Thyroid gland (tissue), 4 donors: Measurements from ENCODE around the gene EVI2A. TPM values are rescaled to one million over a fixed set of nuclear protein-coding genes. Genes with fewer than 3 reads are reported as not detected.

Source experiments
- DNase-seq, 2 donors: peaks; one replicate each; pipeline ENCODE4 v3.0.0-alpha.2; 2019
- H3K27ac ChIP-seq, 3 donors: fragments of 200-600 bp; sonication (generic); 1 replicate in 2 of 3; 2 replicates in 1 of 3; pipeline ENCODE4 v1.5.1; 2016 to 2019; ENCODE audit warnings: mild to moderate bottlenecking in 1 of 3, moderate library complexity in 1 of 3
- H3K27me3 ChIP-seq: fragments of 200-600 bp; sonication (generic); one replicate; pipeline ENCODE4 v1.5.1; 2019
- H3K36me3 ChIP-seq, 2 donors: fragments of 200-600 bp; sonication (generic); one replicate each; pipeline ENCODE4 v1.5.1; 2016 to 2019
- H3K4me1 ChIP-seq, 2 donors: fragments of 200-600 bp; sonication (generic); one replicate each; pipeline ENCODE4 v1.5.1; 2017 to 2019
- H3K4me3 ChIP-seq, 3 donors: fragments of 200-600 bp; sonication (generic); replicated peaks in 1 of 3; 1 replicate in 2 of 3; 2 replicates in 1 of 3; pipeline ENCODE4 v1.5.1; 2016; ENCODE audit warnings: mild to moderate bottlenecking in 1 of 3
- H3K9me3 ChIP-seq: fragments of 200-600 bp; sonication (generic); one replicate; pipeline ENCODE4 v1.5.1; 2017
- POLR2A ChIP-seq, 2 donors: fragments of 450-650 bp; IDR thresholded peaks; one replicate each; pipeline ENCODE4 v1.6.1; 2017; ENCODE audit warnings: antibody characterized with exemption in 2 of 2, mild to moderate bottlenecking in 2 of 2, moderate library complexity in 1 of 2
- WGBS, 2 donors: methylation state at CpG; one replicate each; pipeline ENCODE4 v1.1.5; 2017; 5-methylcytosine and 5-hydroxymethylcytosine counted together
- intact Hi-C: fragments of 100-400 bp; cut with DNase I; formaldehyde crosslinking; loops from one replicate; pipeline ENCODE4 v1.15.1; 2023
- total RNA-seq, 4 donors: library from RNA; depleted of rRNA; stranded (reverse); fragments of >200 nt; gene quantifications; one replicate each; pipeline ENCODE4 v1.2.3, GENCODE V29; 2016
- TF ChIP-seq, protein P1 (sequence below), 6 experiments: fragments of 200-600 bp in 3 of 6; fragments of 450-650 bp in 3 of 6; sonication (generic) in 3 of 6; IDR thresholded peaks; one replicate each; pipeline ENCODE4 v1.5.1; 2016 to 2019; ENCODE audit warnings: antibody characterized with exemption in 6 of 6, mild to moderate bottlenecking in 2 of 6, inconsistent platforms in 1 of 6, moderate library complexity in 1 of 6

EVI2A gene
- total RNA-seq, 4 donors from 2014 or later, result 0.71 to 16.1 (median 2.1) TPM

DNA sequence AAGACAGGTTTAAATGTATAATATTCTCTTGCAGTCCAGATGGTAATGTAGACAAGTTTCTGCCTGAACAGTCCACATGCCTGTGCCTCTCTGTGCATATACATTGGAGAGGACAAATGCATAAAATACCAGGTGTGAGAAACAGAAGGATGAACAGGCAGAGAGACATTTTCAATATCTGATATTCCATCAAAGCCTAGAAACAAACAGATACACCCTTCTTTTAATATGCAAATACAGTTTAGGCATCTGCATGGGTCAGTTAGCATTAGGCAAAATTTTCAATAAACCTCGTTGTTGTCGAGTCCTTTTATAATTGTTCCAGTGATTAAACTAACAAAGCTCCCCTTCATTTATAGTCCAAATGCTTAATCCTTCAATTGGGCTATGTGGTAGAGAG, 25.3 kb downstream of the EVI2A start:
- DNase-seq, result no peak
- intact Hi-C loops, result no loop called here
- Histone ChIP-seq H3K36me3 (no peaks in the 10 kb centered on the region), H3K27ac (no peak overlapping the region), H3K4me3 (no peak overlapping the region), H3K9me3 (no peaks in the 10 kb centered on the region), H3K27me3 (no peaks in the 10 kb centered on the region), H3K4me1 (no peaks in the 10 kb centered on the region)
- TF ChIP-seq, protein P1, sequence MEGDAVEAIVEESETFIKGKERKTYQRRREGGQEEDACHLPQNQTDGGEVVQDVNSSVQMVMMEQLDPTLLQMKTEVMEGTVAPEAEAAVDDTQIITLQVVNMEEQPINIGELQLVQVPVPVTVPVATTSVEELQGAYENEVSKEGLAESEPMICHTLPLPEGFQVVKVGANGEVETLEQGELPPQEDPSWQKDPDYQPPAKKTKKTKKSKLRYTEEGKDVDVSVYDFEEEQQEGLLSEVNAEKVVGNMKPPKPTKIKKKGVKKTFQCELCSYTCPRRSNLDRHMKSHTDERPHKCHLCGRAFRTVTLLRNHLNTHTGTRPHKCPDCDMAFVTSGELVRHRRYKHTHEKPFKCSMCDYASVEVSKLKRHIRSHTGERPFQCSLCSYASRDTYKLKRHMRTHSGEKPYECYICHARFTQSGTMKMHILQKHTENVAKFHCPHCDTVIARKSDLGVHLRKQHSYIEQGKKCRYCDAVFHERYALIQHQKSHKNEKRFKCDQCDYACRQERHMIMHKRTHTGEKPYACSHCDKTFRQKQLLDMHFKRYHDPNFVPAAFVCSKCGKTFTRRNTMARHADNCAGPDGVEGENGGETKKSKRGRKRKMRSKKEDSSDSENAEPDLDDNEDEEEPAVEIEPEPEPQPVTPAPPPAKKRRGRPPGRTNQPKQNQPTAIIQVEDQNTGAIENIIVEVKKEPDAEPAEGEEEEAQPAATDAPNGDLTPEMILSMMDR (IDR thresholded peaks at IDR 0.05), result no peak
- TF ChIP-seq POLR2A (IDR thresholded peaks at IDR 0.05), result no peak
- WGBS, 2 donors, result 83 to 93% methylated on average over 2 of the region's 2 CpGs

DNA sequence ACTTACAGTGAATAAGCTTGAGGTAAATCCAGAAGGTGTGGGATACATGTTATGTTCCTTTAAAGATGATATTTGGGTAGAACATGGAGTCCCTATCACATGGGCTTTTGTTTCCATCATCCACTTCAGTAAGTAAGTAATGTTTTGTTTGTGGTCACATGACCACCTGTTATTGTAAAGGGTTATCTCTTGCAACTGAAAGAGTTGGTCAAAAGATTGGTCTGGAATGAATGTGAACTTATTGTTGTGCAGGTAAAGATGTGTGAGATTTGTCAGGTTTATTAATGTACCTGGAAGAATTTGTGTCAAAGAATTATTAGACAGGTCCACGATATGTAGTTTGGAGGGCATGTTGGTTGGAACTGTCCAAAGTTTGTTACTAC, 25.9 kb downstream of the EVI2A start:
- H3K4me1 ChIP-seq, result no peaks in the 10 kb centered on the region
- H3K27ac ChIP-seq, result no peak overlapping the region
- WGBS, 2 donors, result 90 to 97% methylated on average over 1 of the region's 1 CpG
- no peaks in the 10 kb centered on the region for H3K27me3 ChIP-seq
- no peak for DNase-seq
- H3K36me3 ChIP-seq, result no peaks in the 10 kb centered on the region
- no peaks in the 10 kb centered on the region for H3K9me3 ChIP-seq
- intact Hi-C loops, result no loop called here
- H3K4me3 ChIP-seq, result no peak overlapping the region
- TF ChIP-seq, protein P1 (IDR thresholded peaks at IDR 0.05), result no peak
- TF ChIP-seq POLR2A (IDR thresholded peaks at IDR 0.05), result no peak

DNA sequence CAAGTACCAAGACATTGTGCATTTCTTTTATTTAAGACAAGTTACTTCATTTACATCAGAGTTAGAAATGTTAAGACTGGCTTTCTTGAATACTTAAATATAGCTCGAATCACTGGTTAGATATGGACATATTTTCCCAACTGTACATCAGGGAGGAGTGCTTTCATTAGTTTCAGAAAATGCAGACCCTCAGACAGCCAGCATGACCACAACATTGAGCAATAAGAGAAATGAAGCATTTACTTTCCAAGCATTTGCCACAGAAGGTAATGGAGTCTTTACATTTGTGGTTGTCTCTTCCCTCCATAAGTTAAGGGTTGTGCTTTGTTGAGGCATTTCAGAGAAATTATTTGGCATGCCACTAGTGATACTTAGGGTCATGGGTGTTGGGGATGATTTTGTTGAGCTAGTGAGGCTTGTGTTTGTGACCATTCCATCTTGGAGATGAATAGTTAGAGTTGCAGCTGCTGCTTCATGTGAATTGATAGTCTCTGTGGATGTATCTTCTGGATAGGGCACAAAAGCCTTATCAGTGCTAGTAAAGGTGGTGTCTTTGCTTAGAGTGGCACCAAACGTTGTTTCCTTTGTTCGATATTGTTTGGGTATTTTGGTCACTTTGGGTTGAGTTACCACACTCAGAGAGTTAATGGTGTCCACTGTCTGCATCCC, 26.5 kb downstream of the EVI2A start:
- Histone ChIP-seq H3K27me3 (no peaks in the 10 kb centered on the region), H3K36me3 (no peaks in the 10 kb centered on the region), H3K4me3 (no peak overlapping the region), H3K4me1 (no peaks in the 10 kb centered on the region), H3K9me3 (no peaks in the 10 kb centered on the region), H3K27ac (no peak overlapping the region)
- intact Hi-C loops, result no loop called here
- 95 to 96% methylated on average over 3 of the region's 3 CpGs for whole genome bisulfite sequencing, 2 donors
- DNase-seq, result no peak
- TF ChIP-seq, protein P1 (IDR thresholded peaks at IDR 0.05), result no peak
- TF ChIP-seq POLR2A (IDR thresholded peaks at IDR 0.05), result no peak

DNA sequence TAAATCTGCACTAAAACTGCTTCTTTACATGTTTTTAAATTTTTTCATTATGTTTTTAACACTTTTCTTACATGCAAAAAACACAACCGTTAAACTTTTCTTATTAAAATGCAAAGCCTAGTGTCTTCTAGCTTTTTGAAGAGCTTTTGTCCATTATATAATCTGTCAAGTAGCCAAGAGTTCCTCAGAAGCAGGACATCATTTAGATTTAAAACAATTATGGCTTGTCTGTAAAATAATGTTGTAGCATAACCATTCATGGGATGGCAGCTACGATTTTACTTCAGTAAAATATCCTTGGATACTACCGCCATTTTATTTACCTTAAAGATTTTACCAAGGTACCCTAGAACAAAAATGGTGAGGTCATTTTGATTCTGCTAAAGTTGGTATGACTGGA, 27.2 kb downstream of the EVI2A start:
- TF ChIP-seq, protein P1 (IDR thresholded peaks at IDR 0.05), result no peak
- no peak for TF ChIP-seq POLR2A (IDR thresholded peaks at IDR 0.05)
- no peak for DNase-seq
- H3K36me3 ChIP-seq, result no peaks in the 10 kb centered on the region
- H3K4me3 ChIP-seq, result no peak overlapping the region
- no peaks in the 10 kb centered on the region for H3K9me3 ChIP-seq
- H3K27ac ChIP-seq, result no peak overlapping the region
- no peaks in the 10 kb centered on the region for H3K4me1 ChIP-seq
- H3K27me3 ChIP-seq, result no peaks in the 10 kb centered on the region
- WGBS, 2 donors, result 97% methylated on average over 3 of the region's 3 CpGs
- intact Hi-C loops, result no loop called here

DNA sequence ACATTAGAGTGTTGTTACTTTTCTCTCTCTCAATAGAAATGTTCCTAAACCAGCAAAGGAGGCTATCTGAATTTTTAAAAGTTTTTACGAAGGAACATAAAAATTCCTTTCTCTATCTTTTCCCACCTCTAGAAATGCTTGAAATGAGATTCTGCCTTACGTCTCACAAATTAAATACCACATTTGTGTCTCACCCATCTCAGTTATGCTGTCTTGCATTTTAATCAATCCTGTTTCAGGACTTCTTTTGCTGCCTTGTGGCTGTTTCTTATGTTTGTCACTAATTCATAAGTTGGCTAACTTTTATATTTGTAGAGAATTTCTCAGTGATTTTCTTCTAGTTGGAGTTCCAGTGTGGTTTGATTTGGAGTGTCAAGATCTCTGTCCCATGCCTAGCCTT, 27.8 kb downstream of the EVI2A start:
- Histone ChIP-seq H3K27ac (no peak overlapping the region), H3K4me1 (no peaks in the 10 kb centered on the region), H3K4me3 (no peak overlapping the region), H3K36me3 (no peaks in the 10 kb centered on the region), H3K27me3 (no peaks in the 10 kb centered on the region), H3K9me3 (no peaks in the 10 kb centered on the region)
- intact Hi-C loops, result no loop called here
- TF ChIP-seq, protein P1 (IDR thresholded peaks at IDR 0.05), result no peak
- TF ChIP-seq POLR2A (IDR thresholded peaks at IDR 0.05), result no peak
- no peak for DNase-seq
- WGBS, 2 donors, result 93 to 95% methylated on average over 2 of the region's 2 CpGs
